HEK293T (cell line): Measurements from ENCODE around the gene ZNF41.

Experiments used
- BHLHE40 ChIP-seq: fragments of 450-650 bp; IDR thresholded peaks from 2 replicates; pipeline ENCODE4 v1.6.1; 2016; ENCODE audit warnings: mild to moderate bottlenecking, moderate library complexity, borderline replicate concordance
- ELF4 ChIP-seq: fragments of 450-650 bp; IDR thresholded peaks from 2 replicates; pipeline ENCODE4 v1.6.1; 2017; ENCODE audit warnings: antibody characterized with exemption
- FOXA1 ChIP-seq: fragments of 450-650 bp; IDR thresholded peaks from 2 replicates; pipeline ENCODE4 v1.6.1; 2016; ENCODE audit warnings: mild to moderate bottlenecking
- FOXK2 ChIP-seq: fragments of 450-650 bp; IDR thresholded peaks from 2 replicates; pipeline ENCODE4 v1.6.1; 2016; ENCODE audit warnings: mild to moderate bottlenecking
- FOXM1 ChIP-seq: fragments of 450-650 bp; IDR thresholded peaks from 2 replicates; pipeline ENCODE4 v1.6.1; 2017; ENCODE audit warnings: mild to moderate bottlenecking, borderline replicate concordance
- PKNOX1 ChIP-seq: fragments of 450-650 bp; IDR thresholded peaks from 2 replicates; pipeline ENCODE4 v1.6.1; 2016
- SP1 ChIP-seq: fragments of 450-650 bp; IDR thresholded peaks from 2 replicates; pipeline ENCODE4 v1.6.1; 2017
- SUZ12 ChIP-seq: fragments of 450-650 bp; IDR thresholded peaks from 2 replicates; pipeline ENCODE4 v1.6.1; 2016; ENCODE audit warnings: mild to moderate bottlenecking
- ZNF384 ChIP-seq: fragments of 450-650 bp; IDR thresholded peaks from 2 replicates; pipeline ENCODE4 v1.6.1; 2016

DNA sequence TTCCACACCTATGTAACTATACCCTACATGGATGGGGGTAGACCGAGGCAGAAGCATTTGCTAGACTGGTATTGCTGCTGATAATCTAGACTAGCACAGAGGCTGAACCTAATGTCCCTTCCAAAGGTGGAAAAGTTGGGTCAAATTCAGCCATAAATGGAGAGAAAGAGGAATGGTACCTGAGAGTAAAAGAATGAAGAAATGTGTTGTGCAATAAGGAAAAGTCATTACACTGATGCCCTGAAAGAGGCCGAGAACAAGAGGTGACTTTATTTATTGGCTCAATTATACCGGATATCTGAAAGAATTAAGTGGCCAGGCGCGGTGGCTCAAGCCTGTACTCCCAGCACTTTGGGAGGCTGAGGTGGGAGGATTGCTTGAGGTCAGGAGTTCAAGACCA lies 52.1 kb downstream of the ZNF41 start:
- TF ChIP-seq ZNF384 (no peak), FOXA1 (no peak), PKNOX1 (no peak), SP1 (no peak), BHLHE40 (no peak), FOXM1 (no peak), SUZ12 (no peak), FOXK2 (no peak), ELF4 (no peak)
